HEK293 (cell line): ENCODE data around the gene PLEKHJ1.

Source experiments
- EGR2 ChIP-seq: fragments of 450-650 bp; formaldehyde crosslinking; IDR thresholded peaks from 2 replicates; pipeline ENCODE4 v1.5.1; 2016; ENCODE audit warnings: low read depth, missing biosample characterization, missing genetic modification characterization
- FEZF1 ChIP-seq: fragments of 450-650 bp; formaldehyde crosslinking; IDR thresholded peaks from 2 replicates; pipeline ENCODE4 v1.5.1; 2016; ENCODE audit warnings: missing biosample characterization, missing genetic modification characterization
- GLIS1 ChIP-seq: fragments of 450-650 bp; formaldehyde crosslinking; IDR thresholded peaks from 2 replicates; pipeline ENCODE4 v1.5.1; 2016; ENCODE audit warnings: missing biosample characterization, missing genetic modification characterization
- KLF10 ChIP-seq: fragments of 450-650 bp; IDR thresholded peaks from 2 replicates; pipeline ENCODE4 v1.5.1; 2018; ENCODE audit warnings: missing biosample characterization, mild to moderate bottlenecking, missing genetic modification characterization
- MYNN ChIP-seq: fragments of 450-650 bp; formaldehyde crosslinking; IDR thresholded peaks from 2 replicates; pipeline ENCODE4 v1.5.1; 2016; ENCODE audit warnings: missing biosample characterization, missing genetic modification characterization, borderline replicate concordance
- RBAK ChIP-seq: fragments of 450-650 bp; formaldehyde crosslinking; IDR thresholded peaks from 2 replicates; pipeline ENCODE4 v1.5.1; 2016; ENCODE audit warnings: missing biosample characterization, missing genetic modification characterization
- TRIM28 ChIP-seq: IDR thresholded peaks from 2 replicates; pipeline ENCODE4 v1.6.1; 2011; ENCODE audit warnings: low read length, control low read depth, borderline replicate concordance
- WT1 ChIP-seq: fragments of 450-650 bp; formaldehyde crosslinking; IDR thresholded peaks from 2 replicates; pipeline ENCODE4 v1.5.1; 2016; ENCODE audit warnings: missing biosample characterization, missing genetic modification characterization
- ZBTB1 ChIP-seq: fragments of 450-650 bp; formaldehyde crosslinking; IDR thresholded peaks from 2 replicates; pipeline ENCODE4 v1.5.1; 2016; ENCODE audit warnings: missing biosample characterization, missing genetic modification characterization
- ZFHX2 ChIP-seq: fragments of 450-650 bp; formaldehyde crosslinking; conservative IDR thresholded peaks from 2 replicates; pipeline ENCODE4 v1.5.1; 2016; ENCODE audit warnings: missing biosample characterization, missing genetic modification characterization
- ZNF112 ChIP-seq: fragments of 450-650 bp; formaldehyde crosslinking; IDR thresholded peaks from 2 replicates; pipeline ENCODE4 v1.5.0; 2017; ENCODE audit warnings: missing biosample characterization, missing genetic modification characterization
- ZNF114 ChIP-seq: fragments of 450-650 bp; formaldehyde crosslinking; IDR thresholded peaks from 2 replicates; pipeline ENCODE4 v1.5.0; 2017; ENCODE audit warnings: missing biosample characterization, missing genetic modification characterization
- ZNF132 ChIP-seq: fragments of 450-650 bp; formaldehyde crosslinking; IDR thresholded peaks from 2 replicates; pipeline ENCODE4 v1.5.1; 2017; ENCODE audit warnings: missing biosample characterization, missing genetic modification characterization, borderline replicate concordance
- ZNF174 ChIP-seq: fragments of 450-650 bp; formaldehyde crosslinking; IDR thresholded peaks from 2 replicates; pipeline ENCODE4 v1.5.0; 2017; ENCODE audit warnings: missing biosample characterization, mild to moderate bottlenecking, missing genetic modification characterization
- ZNF184 ChIP-seq: fragments of 450-650 bp; IDR thresholded peaks from 2 replicates; pipeline ENCODE4 v1.5.1; 2018; ENCODE audit warnings: missing biosample characterization, mild to moderate bottlenecking, missing genetic modification characterization
- ZNF202 ChIP-seq: fragments of 450-650 bp; formaldehyde crosslinking; IDR thresholded peaks from 2 replicates; pipeline ENCODE4 v1.5.1; 2016; ENCODE audit warnings: missing biosample characterization, missing genetic modification characterization, borderline replicate concordance
- ZNF211 ChIP-seq: fragments of 450-650 bp; formaldehyde crosslinking; IDR thresholded peaks from 2 replicates; pipeline ENCODE4 v1.5.1; 2016; ENCODE audit warnings: low read depth, missing biosample characterization, missing genetic modification characterization
- ZNF223 ChIP-seq: fragments of 450-650 bp; formaldehyde crosslinking; IDR thresholded peaks from 2 replicates; pipeline ENCODE4 v1.5.1; 2016; ENCODE audit warnings: missing biosample characterization, missing genetic modification characterization
- ZNF248 ChIP-seq: fragments of 450-650 bp; formaldehyde crosslinking; IDR thresholded peaks from 2 replicates; pipeline ENCODE4 v1.5.1; 2017; ENCODE audit warnings: missing biosample characterization, missing genetic modification characterization
- ZNF266 ChIP-seq: fragments of 450-650 bp; formaldehyde crosslinking; IDR thresholded peaks from 2 replicates; pipeline ENCODE4 v1.5.1; 2016; ENCODE audit warnings: missing biosample characterization, missing genetic modification characterization, low read depth
- ZNF292 ChIP-seq: fragments of 450-650 bp; formaldehyde crosslinking; IDR thresholded peaks from 2 replicates; pipeline ENCODE4 v1.5.1; 2016; ENCODE audit warnings: low read depth, missing biosample characterization, missing genetic modification characterization, borderline replicate concordance
- ZNF324 ChIP-seq: fragments of 450-650 bp; formaldehyde crosslinking; IDR thresholded peaks from 2 replicates; pipeline ENCODE4 v1.5.1; 2016; ENCODE audit warnings: missing biosample characterization, missing genetic modification characterization
- ZNF433 ChIP-seq: fragments of 450-650 bp; formaldehyde crosslinking; IDR thresholded peaks from 2 replicates; pipeline ENCODE4 v1.5.1; 2016; ENCODE audit warnings: missing biosample characterization, missing genetic modification characterization, low read depth
- ZNF514 ChIP-seq: fragments of 450-650 bp; formaldehyde crosslinking; IDR thresholded peaks from 2 replicates; pipeline ENCODE4 v1.5.1; 2016; ENCODE audit warnings: missing biosample characterization, missing genetic modification characterization
- ZNF561 ChIP-seq: fragments of 450-650 bp; IDR thresholded peaks from 2 replicates; pipeline ENCODE4 v1.5.1; 2018; ENCODE audit warnings: missing biosample characterization, missing genetic modification characterization, borderline replicate concordance
- ZNF677 ChIP-seq: fragments of 450-650 bp; IDR thresholded peaks from 2 replicates; pipeline ENCODE4 v1.5.0; 2018; ENCODE audit warnings: missing biosample characterization, mild to moderate bottlenecking, missing genetic modification characterization, moderate library complexity
- ZNF701 ChIP-seq: fragments of 450-650 bp; formaldehyde crosslinking; IDR thresholded peaks from 2 replicates; pipeline ENCODE4 v1.5.1; 2016; ENCODE audit warnings: missing biosample characterization, missing genetic modification characterization
- ZNF768 ChIP-seq: fragments of 450-650 bp; formaldehyde crosslinking; IDR thresholded peaks from 2 replicates; pipeline ENCODE4 v1.5.1; 2018; ENCODE audit warnings: missing biosample characterization, mild to moderate bottlenecking, missing genetic modification characterization
- ZSCAN16 ChIP-seq: fragments of 450-650 bp; formaldehyde crosslinking; IDR thresholded peaks from 2 replicates; pipeline ENCODE4 v1.5.1; 2016; ENCODE audit warnings: missing biosample characterization, missing genetic modification characterization
- ZXDB ChIP-seq: fragments of 450-650 bp; formaldehyde crosslinking; IDR thresholded peaks from 2 replicates; pipeline ENCODE4 v1.5.1; 2016; ENCODE audit warnings: missing biosample characterization, missing genetic modification characterization
- TF ChIP-seq, protein P1 (sequence below): fragments of 450-650 bp; formaldehyde crosslinking; IDR thresholded peaks from 2 replicates; pipeline ENCODE4 v1.5.1; 2016; ENCODE audit warnings: missing biosample characterization, missing genetic modification characterization
- TF ChIP-seq, protein P2 (sequence below): fragments of 450-650 bp; formaldehyde crosslinking; IDR thresholded peaks from 2 replicates; pipeline ENCODE4 v1.5.1; 2016; ENCODE audit warnings: missing biosample characterization, missing genetic modification characterization
- TF ChIP-seq, protein P3 (sequence below): fragments of 450-650 bp; formaldehyde crosslinking; IDR thresholded peaks from 2 replicates; pipeline ENCODE4 v1.5.1; 2016; ENCODE audit warnings: missing biosample characterization, missing genetic modification characterization
- TF ChIP-seq, protein P4 (sequence below): fragments of 450-650 bp; formaldehyde crosslinking; IDR thresholded peaks from 2 replicates; pipeline ENCODE4 v1.5.1; 2016; ENCODE audit warnings: missing biosample characterization, missing genetic modification characterization

PLEKHJ1 gene

DNA sequence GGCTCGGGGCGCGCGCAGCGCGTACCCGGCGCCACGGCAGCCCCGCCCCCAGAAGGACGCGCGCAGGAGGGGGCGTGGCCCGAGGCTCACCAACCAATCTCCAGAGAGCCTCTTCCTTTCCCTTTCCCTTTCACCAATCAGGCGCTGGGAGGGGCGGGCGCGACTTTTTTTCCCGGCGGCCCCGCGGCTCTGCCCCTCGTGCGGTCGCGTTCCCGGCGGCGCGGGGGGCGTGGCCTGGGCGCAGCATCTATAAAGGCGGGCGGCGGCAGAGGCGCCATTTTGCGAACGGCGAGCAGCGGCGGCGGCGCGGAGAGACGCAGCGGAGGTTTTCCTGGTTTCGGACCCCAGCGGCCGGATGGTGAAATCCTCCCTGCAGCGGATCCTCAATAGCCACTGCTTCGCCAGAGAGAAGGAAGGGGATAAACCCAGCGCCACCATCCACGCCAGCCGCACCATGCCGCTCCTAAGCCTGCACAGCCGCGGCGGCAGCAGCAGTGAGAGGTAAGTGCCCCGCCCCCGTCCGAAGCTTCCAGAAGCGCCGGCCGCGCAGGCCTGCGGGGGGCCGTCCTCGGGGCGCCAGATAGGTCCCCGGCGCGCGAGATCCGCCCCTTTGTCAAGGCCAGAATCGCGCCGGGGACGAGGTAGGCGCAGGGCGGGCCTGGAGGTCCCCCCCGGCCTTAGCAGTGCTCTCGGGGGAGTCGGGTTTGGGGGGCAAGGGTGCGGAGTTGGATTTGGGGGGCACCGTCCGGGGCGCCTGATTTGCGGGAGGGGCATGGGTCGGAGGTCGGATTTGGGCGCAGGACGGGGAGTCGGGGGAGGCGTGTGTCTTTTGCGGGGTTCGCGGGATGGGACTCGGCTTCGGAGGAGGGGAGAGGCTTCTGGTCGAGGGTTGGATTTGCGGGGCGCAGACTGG, 33.4 kb upstream of the PLEKHJ1 start (continued):
- TF ChIP-seq, protein P1, sequence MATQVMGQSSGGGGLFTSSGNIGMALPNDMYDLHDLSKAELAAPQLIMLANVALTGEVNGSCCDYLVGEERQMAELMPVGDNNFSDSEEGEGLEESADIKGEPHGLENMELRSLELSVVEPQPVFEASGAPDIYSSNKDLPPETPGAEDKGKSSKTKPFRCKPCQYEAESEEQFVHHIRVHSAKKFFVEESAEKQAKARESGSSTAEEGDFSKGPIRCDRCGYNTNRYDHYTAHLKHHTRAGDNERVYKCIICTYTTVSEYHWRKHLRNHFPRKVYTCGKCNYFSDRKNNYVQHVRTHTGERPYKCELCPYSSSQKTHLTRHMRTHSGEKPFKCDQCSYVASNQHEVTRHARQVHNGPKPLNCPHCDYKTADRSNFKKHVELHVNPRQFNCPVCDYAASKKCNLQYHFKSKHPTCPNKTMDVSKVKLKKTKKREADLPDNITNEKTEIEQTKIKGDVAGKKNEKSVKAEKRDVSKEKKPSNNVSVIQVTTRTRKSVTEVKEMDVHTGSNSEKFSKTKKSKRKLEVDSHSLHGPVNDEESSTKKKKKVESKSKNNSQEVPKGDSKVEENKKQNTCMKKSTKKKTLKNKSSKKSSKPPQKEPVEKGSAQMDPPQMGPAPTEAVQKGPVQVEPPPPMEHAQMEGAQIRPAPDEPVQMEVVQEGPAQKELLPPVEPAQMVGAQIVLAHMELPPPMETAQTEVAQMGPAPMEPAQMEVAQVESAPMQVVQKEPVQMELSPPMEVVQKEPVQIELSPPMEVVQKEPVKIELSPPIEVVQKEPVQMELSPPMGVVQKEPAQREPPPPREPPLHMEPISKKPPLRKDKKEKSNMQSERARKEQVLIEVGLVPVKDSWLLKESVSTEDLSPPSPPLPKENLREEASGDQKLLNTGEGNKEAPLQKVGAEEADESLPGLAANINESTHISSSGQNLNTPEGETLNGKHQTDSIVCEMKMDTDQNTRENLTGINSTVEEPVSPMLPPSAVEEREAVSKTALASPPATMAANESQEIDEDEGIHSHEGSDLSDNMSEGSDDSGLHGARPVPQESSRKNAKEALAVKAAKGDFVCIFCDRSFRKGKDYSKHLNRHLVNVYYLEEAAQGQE (tag by site-specific recombination) = no peak
- TF ChIP-seq ZNF433 (tag by site-specific recombination) (no peak), ZNF112 (tag by site-specific recombination) (no peak), ZNF701 (tag by site-specific recombination) (no peak), FEZF1 (no peak), ZNF768 (no peak), ZNF324 (tag by site-specific recombination) (peak; percentile 45; the same call in 1 of the 2 replicates), MYNN (tag by site-specific recombination) (no peak), ZSCAN16 (no peak), ZNF211 (tag by site-specific recombination) (no peak), ZNF202 (tag by site-specific recombination) (0 out of 2 replicates have a peak, but pooled peaks have one; percentile 4), ZNF292 (tag by site-specific recombination) (no peak; the same call in 1 of the 2 replicates), ZNF223 (tag by site-specific recombination) (no peak), ZNF561 (tag by site-specific recombination) (no peak), KLF10 (tag by site-specific recombination) (peak; percentile 92), ZNF132 (tag by site-specific recombination) (no peak), ZFHX2 (tag by site-specific recombination) (no peak; the same call in 1 of the 2 replicates), WT1 (tag by site-specific recombination) (no peak; the same call in 1 of the 2 replicates), ZBTB1 (tag by site-specific recombination) (no peak), ZXDB (tag by site-specific recombination) (peak; percentile 60), ZNF174 (tag by site-specific recombination) (no peak), ZNF184 (tag by site-specific recombination) (no peak), ZNF114 (tag by site-specific recombination) (no peak), ZNF514 (tag by site-specific recombination) (no peak), EGR2 (no peak), ZNF248 (tag by site-specific recombination) (no peak), ZNF677 (tag by site-specific recombination) (peak; percentile 45; the same call in 1 of the 2 replicates), GLIS1 (no peak), RBAK (0 out of 2 replicates have a peak, but pooled peaks have one; percentile 11), ZNF266 (no peak), TRIM28 (no peak)
- TF ChIP-seq, protein P2, sequence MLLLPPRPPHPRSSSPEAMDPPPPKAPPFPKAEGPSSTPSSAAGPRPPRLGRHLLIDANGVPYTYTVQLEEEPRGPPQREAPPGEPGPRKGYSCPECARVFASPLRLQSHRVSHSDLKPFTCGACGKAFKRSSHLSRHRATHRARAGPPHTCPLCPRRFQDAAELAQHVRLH = no peak
- TF ChIP-seq, protein P3, sequence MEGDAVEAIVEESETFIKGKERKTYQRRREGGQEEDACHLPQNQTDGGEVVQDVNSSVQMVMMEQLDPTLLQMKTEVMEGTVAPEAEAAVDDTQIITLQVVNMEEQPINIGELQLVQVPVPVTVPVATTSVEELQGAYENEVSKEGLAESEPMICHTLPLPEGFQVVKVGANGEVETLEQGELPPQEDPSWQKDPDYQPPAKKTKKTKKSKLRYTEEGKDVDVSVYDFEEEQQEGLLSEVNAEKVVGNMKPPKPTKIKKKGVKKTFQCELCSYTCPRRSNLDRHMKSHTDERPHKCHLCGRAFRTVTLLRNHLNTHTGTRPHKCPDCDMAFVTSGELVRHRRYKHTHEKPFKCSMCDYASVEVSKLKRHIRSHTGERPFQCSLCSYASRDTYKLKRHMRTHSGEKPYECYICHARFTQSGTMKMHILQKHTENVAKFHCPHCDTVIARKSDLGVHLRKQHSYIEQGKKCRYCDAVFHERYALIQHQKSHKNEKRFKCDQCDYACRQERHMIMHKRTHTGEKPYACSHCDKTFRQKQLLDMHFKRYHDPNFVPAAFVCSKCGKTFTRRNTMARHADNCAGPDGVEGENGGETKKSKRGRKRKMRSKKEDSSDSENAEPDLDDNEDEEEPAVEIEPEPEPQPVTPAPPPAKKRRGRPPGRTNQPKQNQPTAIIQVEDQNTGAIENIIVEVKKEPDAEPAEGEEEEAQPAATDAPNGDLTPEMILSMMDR (tag by site-specific recombination) = peak; percentile 47
- TF ChIP-seq, protein P4, sequence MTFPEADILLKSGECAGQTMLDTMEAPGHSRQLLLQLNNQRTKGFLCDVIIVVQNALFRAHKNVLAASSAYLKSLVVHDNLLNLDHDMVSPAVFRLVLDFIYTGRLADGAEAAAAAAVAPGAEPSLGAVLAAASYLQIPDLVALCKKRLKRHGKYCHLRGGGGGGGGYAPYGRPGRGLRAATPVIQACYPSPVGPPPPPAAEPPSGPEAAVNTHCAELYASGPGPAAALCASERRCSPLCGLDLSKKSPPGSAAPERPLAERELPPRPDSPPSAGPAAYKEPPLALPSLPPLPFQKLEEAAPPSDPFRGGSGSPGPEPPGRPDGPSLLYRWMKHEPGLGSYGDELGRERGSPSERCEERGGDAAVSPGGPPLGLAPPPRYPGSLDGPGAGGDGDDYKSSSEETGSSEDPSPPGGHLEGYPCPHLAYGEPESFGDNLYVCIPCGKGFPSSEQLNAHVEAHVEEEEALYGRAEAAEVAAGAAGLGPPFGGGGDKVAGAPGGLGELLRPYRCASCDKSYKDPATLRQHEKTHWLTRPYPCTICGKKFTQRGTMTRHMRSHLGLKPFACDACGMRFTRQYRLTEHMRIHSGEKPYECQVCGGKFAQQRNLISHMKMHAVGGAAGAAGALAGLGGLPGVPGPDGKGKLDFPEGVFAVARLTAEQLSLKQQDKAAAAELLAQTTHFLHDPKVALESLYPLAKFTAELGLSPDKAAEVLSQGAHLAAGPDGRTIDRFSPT (tag by site-specific recombination) = no peak
